M059J (cell line): ENCODE data around the gene MEI1. TPM values are rescaled to one million over a fixed set of nuclear protein-coding genes. Genes with fewer than 3 reads are reported as not detected.
"Not testable (repeated sequence)": the region's sequence is repeated elsewhere in the genome, so short reads cannot be mapped to it uniquely, and the experiment has no call there.

ENCODE experiments used
- DNase-seq: peaks from one replicate; pipeline ENCODE4 v3.0.0-alpha.2; 2012; ENCODE audit warnings: low read depth
- total RNA-seq: library from RNA; depleted of rRNA; stranded (reverse); fragments of >200 nt; shearing (Covaris generic); gene quantifications from 2 replicates; pipeline ENCODE4 v1.2.3, GENCODE V29; 2014

Gene MEI1
- total RNA-seq, 1 experiment from 2014 or later = not detected

DNA sequence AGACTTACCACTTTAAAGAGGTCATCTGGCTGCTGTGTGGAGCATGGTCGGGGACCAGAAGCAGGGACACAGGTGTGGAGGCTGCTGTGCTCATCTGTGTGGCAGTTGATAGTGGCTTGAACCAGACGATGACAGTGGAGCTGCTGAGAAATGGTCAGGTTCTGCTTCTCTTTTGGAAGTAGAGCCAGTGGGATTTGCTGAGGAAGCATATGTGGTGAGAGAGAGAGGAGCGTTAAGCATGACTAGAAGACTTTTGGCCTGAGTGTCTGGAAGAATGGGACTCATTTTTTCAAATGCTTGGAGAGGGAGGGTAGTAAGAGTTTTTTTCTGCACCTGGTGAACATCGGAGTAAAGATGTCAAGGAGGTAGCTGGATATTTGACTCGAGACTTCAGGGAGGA is 121.1 kb downstream of the MEI1 start:
- no peak for DNase-seq

DNA sequence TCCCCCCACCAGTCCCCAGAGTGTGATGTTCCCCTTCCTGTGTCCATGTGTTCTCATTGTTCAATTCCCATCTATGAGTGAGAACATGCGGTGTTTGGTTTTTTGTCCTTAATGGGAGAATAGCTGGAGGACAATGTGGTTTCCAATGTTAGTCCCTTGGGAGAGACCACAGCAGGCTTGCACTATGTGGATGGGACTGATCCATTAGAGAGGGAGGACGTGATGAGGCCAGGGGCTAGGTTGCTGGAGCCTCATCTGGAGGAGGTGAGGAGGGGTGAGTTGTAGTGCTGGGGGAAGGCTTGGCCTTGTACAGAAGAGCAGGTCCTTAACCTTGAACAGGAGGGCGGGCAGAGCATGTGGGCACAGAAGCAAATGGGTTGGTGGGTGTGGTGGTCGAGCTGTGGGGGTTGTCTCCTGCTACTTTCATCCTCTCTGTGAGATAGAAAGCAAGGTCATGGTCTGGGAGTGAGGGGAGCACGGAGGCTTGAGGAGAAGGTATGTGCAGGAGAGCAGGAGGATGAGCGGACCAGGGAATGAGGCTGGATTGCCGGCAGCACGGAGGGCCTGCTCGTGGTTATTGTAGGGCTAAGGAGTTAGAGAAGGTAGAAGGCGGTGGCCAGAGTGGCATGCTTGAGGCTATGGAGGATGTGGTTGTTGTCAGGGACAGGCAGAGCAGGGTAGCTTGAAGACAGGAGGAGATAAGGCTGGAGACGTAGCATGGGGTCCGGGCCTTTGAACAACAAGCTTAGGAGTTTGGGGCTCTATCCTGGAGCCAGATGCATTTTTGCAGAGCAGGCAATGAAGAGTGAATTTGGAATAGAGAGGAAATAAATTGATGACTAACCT is 122.4 kb downstream of the MEI1 start:
- DNase-seq = no peak

DNA sequence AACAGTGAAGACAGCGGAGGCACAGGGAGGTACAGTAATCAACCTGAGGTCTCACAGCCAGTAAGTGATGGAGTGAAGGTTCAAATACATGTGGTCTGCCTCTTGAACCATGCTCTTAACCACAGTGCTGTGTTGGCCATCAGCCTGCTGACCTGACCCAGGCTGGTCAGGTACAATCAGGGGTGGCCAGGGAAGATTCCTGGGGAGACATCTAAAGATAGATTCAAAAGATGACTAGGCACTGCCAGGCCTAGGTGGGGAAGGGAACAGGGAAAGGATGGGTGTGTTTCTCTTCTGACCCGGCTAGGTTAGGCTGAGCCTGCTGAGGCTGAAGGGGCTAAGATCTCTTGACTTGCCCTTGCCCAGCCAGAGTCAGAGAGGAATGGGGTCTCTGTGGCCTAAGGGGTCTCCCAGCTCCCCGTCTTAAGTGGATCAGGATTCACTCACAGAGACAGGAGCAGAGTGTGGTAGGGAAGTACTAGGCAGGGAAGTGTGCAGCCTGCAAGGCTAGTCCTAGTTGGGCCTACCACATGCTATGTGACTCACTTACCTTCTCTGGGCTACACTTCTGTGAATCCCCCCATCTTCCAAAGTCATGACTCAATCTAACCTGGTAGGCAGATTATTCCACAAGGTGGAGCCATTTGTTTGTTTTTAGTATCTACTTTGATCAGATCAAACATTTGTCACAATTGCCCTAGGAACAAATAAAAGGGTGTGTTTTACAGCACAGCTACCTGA is 123.2 kb downstream of the MEI1 start:
- peak; percentile 84 for DNase-seq

DNA sequence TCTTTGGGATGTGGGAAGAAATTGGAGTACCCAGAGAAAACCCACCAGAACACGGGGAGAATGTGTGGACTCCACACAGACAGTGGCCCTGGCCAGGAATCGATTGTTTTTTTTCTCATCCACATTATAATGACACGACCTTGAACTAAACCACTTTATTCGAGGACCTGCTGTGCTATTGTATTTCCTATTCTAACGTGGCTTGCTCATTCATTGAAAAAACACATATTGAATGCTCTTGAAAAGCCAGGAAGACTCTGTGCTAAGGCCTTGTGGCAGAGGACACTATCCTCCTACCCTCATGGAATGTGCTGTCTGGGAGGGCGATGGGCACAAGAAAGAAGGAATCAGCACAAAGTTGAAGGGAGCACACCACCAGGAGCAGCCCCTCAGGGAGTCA is 124.5 kb downstream of the MEI1 start:
- no peak for DNase-seq

DNA sequence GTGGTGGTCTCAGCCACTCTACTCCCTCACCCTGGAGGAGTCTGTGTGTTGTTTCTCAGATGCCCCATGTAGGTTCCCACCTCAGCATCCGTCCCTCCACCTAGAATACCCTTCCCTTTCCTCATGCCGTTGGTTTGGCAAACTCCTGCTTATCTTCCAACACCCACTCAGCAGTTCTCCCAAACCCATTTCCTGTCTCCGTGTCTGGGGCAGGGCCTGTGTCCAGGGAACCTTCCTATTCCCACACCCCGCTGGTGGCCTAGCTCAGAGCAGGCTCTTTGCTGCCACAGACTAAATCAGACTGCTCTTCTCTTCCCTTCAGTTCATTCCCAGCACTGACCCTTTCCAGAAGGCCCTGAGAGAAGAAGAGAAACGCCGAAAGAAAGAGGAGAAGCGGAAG is 126.1 kb downstream of the MEI1 start:
- DNase-seq = no peak

DNA sequence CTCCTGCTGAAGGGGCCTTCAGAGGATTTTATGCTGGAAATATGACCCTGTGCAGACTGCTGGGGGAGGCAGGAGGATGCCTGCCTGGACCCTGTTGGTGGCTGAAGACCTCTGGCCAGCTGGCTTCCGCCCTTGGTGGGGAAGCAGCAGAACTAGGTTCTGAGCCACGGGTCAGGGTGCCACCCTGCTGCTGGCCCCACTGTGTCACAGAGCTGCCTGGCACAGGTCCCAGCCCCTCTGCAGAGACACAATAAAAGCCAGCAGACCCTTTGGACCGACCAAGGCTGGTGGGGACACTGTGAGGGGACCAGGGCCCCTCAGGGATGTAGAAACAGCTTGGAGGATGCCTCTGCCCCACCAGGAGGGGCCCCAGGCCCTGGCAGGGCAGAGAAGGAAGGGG is 126.7 kb downstream of the MEI1 start:
- DNase-seq = no peak

DNA sequence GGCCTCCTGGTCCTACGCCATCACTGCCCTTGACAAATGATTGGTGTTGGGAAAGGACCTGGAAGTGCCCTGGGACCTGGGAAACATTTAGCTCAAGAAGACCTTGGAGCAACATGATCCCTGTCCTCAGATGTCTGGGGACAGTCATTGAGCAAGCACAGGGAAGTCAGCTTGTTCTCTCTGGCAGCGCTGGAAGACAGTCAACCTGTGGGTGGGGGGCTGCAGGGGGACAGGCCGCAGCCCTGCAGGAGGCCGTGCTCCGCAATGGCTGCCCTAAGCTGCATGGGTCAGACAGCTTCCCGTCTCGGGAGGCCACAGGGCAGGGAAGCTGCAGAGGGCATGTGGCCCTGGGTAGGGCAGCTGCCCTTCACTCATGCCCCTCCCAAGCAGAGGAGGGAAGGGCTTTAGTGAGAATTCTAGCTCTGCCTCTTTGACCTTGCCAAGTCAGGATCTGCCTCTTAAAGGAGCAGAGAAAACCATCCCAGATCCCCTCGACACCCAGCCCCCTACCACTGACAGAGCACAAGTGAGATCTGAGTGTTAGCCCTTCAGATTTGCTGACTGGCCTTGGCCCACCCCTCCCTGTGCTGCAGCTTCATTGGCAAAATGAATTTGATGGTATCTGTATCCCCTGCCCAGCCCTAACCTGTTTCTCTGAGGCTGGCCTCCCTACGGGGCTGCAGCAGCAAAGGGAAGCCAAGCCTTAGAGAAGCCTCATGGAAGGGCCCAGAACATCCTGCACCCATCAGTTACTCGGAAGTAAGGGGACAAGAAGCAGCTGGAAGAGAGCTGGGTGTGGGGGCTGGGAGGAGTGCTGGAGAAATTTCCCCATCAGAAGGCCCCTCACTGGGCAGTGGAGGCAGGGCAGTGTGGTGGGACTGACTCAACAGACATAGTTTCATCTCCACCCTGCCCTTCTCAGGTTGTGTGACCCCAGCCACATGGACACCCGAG is 127.4 kb downstream of the MEI1 start:
- no peak for DNase-seq

DNA sequence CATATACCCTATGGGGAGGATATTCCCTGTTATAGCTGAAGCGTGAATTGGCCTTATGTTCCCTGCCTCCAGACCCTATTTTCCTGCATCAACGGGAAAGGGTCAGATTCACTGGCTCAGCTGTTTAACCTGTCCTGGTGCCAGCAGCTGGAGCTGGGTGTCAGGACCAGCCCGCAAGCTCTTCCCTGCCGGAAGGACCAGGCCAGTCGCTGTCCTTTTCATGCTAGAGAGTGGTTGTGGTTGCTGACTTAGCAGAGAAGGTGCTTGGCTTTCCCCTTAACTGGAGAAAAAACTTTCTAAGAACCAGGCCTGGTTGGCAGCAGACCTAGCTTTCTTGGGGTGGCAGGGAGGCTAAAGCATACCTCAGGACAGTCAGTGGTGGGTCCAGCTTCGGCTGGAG is 128.4 kb downstream of the MEI1 start:
- DNase-seq = no peak

DNA sequence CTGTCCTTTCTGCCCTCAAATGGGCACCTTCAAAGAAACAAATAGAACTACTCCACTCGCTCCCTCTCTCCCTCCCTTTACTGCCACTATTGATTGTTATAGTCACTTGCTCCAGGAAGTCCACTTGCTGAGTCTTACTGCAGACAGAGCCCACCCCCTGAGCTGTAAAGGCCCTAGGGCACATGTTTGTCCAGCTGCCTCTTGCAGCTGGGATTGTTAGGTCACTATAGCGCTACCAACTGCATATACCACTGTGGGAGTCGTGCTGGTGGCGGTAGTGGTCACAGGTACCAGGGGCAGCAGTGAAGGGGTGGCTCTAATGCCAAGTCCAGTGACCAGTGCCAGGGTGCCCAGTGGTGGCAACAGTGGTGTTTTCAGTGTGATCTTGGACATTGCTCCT is 129.2 kb downstream of the MEI1 start:
- DNase-seq = no peak

DNA sequence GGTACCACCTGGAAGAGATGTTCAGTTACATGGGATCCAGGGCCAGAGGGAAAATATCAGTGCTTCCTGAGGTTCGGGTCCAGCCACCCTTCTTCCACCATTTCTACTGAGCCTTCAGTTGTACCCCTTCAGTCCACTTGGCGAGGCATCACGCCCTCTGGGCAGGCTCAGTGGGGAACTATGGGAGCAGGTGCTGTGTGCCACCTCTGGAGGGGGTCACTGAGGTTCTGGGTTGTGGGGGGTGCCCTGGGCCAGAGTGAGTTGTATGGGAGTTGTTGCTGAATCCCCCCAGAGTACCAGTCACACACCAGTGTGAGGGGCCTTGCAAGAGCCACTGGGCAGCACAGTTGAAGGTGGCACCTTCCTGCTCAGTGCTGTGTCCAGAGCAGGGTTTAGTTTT is 130.9 kb downstream of the MEI1 start:
- no peak for DNase-seq

DNA sequence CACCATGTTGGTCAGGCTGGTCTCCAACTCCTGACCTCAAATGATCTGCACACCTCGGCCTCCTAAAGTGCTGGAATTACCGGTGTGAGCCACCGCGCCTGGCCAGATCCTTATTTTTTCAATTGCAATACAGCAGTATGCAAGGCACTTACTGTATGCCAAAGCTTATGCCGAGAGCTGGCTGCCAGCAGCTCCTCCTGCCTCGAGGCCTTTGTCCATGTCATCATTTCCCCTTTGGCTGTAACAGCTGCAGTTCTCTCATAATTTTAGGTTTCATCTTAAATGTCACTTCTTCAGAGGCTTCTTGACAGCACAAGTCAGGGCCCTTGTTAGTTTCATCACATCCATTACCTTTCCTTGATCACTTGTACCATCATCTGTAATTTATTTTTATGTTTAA is 132.1 kb downstream of the MEI1 start:
- DNase-seq = peak; percentile 35

DNA sequence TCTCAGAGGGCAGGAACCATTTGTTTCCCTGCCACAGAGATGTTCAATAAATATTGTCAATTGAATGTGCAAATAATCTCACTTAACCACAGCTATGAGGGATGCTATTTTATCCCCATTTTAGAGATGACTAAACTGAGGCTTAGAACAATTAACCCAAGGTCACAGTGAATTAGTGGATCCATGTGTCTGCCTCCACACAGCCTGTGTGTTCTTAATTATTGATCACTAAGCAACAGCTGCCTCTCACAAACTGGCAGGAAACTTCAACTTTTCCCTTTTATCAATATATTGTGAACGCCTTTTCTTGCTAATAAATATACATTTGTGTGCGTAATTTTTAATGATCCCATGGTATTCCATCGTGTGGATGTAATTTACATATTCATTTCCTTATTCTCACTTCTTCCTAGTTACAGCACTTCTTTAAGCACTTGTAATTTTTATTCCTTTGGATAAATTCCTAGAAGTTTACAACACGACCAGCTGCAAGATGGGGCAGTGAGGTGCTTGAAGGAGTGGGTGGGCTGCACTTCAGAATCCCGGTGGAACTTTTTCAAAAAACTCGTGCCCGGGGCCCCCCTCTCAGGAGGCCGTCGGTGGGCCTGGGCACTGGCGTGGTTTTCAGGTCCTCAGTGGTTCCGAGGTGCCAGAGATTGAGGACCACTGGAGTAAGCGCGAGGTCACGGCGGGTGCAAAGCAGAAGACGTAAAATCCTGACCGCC is 132.7 kb downstream of the MEI1 start:
- DNase-seq = no peak

DNA sequence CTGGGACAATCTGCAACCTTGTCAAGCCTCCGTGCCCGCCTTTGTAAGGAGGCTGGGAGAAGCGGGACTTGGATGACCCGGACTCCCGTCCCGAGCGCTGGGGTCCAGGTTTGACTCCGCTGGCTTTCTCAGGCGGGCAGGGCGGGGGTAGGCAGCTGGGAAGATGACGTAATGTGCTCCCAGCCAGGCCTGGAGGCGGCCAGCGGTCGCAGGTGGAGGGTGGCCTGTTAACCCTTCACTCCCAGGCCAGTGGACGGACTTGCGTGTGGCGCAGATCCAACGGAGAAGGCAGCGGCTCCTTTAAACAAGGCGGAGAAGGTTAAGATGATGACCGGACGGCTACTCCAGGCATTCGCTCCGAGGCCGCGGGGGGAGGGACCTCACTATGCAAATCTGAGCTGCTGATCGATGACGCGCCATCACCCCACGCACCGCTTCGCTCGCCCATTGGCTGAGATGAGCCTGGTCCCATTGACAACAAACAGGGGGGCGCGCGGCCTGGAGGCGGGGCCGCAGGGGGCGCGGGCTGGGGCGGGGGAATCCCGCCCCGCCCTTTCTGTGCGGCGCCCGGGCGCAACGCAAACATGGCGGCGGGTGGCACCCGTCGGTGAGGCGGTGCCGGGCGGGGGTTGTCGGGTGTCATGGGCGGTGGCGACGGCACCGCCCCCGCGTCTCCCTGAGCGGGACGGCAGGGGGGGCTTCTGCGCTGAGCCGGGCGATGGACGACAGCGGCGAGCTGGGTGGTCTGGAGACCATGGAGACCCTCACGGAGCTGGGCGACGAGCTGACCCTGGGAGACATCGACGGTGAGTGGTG is 133.5 kb downstream of the MEI1 start, which contains the start of gene SREBF2:
Gene SREBF2 (plus strand): TSS at position 553 of the 816 bp plus-strand sequence. CDS start 166 bp downstream, at position 719.
- peak; percentile 98 for DNase-seq

DNA sequence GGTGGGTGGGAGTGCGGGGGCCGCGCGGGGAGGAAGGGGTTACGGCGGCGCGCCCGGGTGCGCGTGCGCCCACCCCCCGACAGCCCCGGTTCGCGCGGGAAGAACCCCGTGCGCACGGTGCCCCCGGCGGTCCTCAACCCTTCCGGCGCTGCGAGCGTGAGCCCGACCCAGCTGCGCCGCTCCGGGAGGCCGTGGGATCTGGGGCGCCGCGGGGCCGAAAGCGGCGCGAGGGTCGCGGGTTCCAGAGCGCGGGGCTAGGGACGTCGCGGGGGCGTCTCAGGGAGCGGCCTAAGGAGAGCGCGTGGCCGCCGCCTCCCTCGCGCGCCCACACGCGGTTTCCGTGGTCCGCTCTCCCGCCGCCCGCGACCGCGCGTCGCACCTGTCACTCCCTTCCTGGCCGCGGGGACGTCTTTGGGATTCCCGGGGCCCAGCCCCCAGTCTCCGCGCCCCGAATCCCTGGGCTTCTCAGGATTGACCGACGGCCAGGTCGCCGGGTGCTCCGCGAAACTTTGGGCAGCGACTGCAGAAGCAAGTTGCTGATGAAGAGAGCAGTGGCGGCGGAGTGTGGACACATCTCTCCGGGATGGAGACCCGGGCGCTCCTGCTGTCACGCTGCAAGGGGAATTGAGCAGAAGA is 134.2 kb downstream of the MEI1 start:
- DNase-seq = peak; percentile 28

DNA sequence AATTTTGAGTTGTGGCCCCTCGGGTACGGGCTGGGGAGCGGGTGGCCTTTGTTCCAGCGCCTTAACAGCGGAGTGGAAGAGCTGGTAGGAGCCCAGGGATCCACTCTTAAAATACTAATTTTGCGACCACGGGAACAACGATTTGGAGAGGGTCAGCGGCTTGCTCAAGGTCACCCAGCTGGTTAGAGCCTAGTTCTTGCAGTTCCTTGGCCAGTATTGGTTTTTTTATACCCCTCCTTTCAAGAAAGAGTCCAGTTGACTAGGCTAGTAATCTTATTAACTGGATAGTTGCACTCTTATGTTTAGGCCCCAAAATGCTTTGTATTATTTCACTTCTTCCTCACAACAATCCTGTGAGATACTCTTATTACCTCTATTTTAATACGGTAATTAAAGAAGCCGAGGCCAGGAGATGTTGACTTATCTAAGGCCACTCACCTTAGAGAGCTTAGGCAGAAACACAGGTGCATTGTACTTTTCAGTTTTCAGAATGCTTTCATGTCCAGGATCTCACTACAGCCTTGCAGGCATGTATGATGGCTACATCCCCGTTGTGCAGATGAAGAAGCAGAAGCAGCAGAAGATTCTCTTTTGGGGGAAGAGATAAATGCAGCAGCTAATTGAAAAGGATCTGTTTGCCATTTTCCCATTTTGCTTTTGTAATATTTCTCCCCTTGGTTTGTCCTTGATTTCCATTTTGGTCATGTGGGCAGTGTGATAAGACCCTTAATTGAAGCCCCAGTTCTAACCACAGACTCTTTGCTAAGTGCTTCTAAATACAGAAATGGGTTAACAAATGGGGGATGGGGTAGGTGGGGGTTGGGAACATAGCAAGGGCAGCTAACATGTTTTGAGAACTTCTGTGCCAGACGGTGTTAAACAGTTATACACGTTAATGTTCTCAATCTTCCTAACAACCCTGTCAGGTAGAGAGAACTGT is 135.0 kb downstream of the MEI1 start:
- DNase-seq = no peak

DNA sequence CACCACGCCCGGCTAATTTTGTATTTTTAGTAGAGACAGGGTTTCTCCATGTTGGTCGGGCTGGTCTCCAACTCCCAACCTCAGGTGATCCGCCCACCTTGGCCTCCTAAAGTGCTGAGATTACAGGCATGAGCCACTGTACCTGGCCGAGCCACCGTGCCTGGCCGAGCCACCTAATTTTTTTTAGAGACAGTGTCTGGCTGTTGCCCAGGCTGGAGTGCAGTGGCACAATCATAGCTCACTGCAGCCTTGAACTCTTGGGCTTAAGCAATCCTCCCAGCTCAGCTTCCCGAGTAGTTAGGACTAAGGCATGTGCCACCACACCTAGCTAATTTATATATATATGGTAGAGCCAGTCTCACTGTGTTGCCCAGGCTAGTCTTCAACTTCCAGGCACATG is 136.2 kb downstream of the MEI1 start:
- DNase-seq = not testable (repeated sequence)

DNA sequence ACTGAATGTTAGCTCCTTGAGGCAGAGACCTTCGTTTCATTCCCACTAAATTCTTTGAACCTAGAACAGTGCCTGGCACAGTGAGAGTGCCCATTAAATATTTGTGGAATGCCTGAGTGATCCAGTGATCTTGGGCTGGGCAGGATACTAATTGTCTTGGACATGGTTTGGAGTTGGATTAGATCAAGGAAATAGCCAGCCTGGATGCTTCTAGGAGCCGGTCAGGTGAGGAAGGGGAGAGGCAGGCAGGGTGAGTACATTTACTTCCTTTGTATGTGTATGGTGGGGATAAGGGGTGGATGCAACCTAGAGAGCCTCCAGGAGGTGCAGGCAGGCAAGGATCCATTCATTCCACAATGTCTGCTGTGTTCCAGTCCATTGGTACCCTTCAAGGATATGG is 137.2 kb downstream of the MEI1 start:
- no peak for DNase-seq

DNA sequence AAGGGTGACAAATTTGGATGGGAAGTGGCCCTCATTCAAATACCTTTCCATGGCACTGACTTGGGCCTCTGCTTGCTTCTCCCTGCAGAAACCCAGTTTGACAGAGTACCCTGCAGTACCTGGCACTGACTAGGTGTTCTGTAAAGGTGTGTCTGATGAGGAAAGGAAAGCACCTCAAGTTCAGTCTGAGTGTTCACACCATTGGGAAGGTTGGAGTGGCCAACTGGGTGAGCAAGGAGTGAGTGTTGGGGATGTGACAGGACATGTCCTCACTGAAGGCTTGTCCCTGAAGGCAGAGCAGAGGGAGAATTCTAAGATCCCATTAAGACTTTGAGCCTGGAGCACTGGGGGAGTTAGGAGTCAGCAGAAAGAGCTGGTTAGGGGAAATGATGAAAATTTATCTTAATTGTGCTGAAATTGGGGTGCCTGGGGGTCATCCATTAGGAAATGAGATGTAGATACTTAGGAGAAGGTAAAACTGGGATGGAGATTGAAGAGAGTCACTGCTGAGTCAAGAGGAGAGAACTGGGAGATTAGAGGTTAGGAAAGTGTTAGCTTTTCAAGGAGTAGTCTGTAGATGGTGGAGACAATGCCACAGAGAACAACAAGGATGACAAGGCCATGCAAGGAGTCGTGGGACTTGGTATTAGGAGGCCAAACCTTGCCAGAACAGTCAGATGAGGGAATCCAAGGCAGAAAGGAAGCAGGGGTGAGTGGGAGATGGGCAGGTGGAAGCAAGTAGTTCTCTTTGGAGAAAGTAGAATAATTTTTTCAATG is 139.7 kb downstream of the MEI1 start:
- DNase-seq = no peak
